Ishikawa (cell line): Measurements from ENCODE around the gene SMIM44.

ENCODE experiments used
- TCF12 ChIP-seq: IDR thresholded peaks from 2 replicates; pipeline ENCODE4 v1.6.1; 2012; ENCODE audit warnings: low read depth
- YY1 ChIP-seq: IDR thresholded peaks from 2 replicates; pipeline ENCODE4 v1.6.1; 2012; ENCODE audit warnings: low read depth
- TF ChIP-seq, protein P1 (sequence below): IDR thresholded peaks from 2 replicates; pipeline ENCODE4 v1.6.1; 2012

- TF ChIP-seq YY1 (no peak), TCF12 (no peak)
- TF ChIP-seq, protein P1, sequence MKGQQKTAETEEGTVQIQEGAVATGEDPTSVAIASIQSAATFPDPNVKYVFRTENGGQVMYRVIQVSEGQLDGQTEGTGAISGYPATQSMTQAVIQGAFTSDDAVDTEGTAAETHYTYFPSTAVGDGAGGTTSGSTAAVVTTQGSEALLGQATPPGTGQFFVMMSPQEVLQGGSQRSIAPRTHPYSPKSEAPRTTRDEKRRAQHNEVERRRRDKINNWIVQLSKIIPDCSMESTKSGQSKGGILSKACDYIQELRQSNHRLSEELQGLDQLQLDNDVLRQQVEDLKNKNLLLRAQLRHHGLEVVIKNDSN: no peak
Measured at GRCh38 chr19:3523361-3524077, 40.3 kb upstream of the SMIM44 start.
